ENCODE results near the gene HOXA4. TPM values are rescaled to one million over a fixed set of nuclear protein-coding genes. Genes with fewer than 3 reads are reported as not detected.

HOXA4 gene
- total RNA-seq, 1 donor: not detected

- no peaks in the 10 kb centered on the region for H3K27me3 ChIP-seq (ENCODE audit: insufficient read depth, low read length)
- no peaks in the 10 kb centered on the region for H3K4me1 ChIP-seq (ENCODE audit: insufficient read depth, low read length)
- no peak overlapping the region for H3K4me3 ChIP-seq (ENCODE audit: low read length)
- H3K9me3 ChIP-seq (ENCODE audit: low read depth, low read length): no peaks in the 10 kb centered on the region
Observed at GRCh38 chr7:27115221-27116026, 15.1 kb downstream of the HOXA4 start.

- Histone ChIP-seq H3K9me3 (ENCODE audit: low read depth, low read length) (no peaks in the 10 kb centered on the region), H3K4me3 (ENCODE audit: low read length) (no peak overlapping the region), H3K27me3 (ENCODE audit: insufficient read depth, low read length) (no peaks in the 10 kb centered on the region), H3K4me1 (ENCODE audit: insufficient read depth, low read length) (no peaks in the 10 kb centered on the region)
Observed at GRCh38 chr7:27114881-27115220, 15.7 kb downstream of the HOXA4 start.

- H3K27me3 ChIP-seq (ENCODE audit: insufficient read depth, low read length): no peaks in the 10 kb centered on the region
- no peaks in the 10 kb centered on the region for H3K9me3 ChIP-seq (ENCODE audit: low read depth, low read length)
- H3K4me1 ChIP-seq (ENCODE audit: insufficient read depth, low read length): no peaks in the 10 kb centered on the region
- no peak overlapping the region for H3K4me3 ChIP-seq (ENCODE audit: low read length)
Observed at GRCh38 chr7:27113991-27114769, 16.4 kb downstream of the HOXA4 start.

GRCh38 chr7:27112955-27113949 is 17.3 kb downstream of the HOXA4 start:
- no peaks in the 10 kb centered on the region for H3K4me1 ChIP-seq (ENCODE audit: insufficient read depth, low read length)
- H3K9me3 ChIP-seq (ENCODE audit: low read depth, low read length): no peaks in the 10 kb centered on the region
- H3K4me3 ChIP-seq (ENCODE audit: low read length): no peak overlapping the region
- H3K27me3 ChIP-seq (ENCODE audit: insufficient read depth, low read length): no peaks in the 10 kb centered on the region

DNA sequence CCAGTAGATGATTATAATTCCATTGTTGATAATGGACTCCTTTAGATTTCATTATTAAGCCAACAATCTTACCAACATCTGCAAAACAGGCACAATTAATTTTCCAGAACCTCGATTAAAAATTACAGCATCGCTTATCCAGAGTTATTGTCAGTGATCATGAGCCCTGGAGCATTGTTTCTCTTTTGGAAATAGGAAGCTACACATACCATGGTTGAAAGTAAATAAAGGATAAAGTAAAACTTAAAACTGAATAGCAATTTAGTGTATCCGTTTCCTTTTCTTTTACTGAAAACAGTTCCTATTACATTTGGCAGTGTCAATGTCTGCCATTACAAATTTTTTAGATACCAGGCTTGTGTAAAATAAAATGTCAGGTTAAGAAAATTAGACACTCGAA is 18.2 kb downstream of the HOXA4 start:
- no peaks in the 10 kb centered on the region for H3K4me1 ChIP-seq (ENCODE audit: insufficient read depth, low read length)
- no peaks in the 10 kb centered on the region for H3K9me3 ChIP-seq (ENCODE audit: low read depth, low read length)
- H3K4me3 ChIP-seq (ENCODE audit: low read length): no peak overlapping the region
- no peaks in the 10 kb centered on the region for H3K27me3 ChIP-seq (ENCODE audit: insufficient read depth, low read length)

DNA sequence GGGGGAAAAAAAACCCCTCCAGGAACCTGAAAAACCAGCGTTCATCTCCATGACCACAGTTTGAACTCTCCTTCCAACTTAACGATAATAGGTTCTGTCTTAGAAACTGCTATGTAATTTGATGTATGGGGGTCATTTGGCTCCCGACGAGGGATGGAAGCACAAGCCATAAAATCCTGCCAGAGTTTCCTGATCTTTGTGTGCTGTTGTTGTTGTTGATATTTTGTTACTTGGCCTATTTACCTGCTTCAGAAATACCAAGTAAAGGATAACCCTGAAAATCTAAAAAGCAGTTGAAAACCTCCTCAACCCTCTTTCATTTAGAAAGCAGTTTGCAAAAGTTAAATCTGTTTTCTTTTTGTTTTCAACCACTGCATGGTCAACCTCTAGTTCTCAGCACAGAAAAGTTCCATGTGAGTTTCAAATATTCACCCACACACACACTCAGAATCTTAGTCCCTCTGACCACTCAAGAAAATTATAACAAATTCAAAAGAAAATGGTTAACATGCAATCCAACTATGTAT is 18.7 kb downstream of the HOXA4 start:
- no peaks in the 10 kb centered on the region for H3K4me1 ChIP-seq (ENCODE audit: insufficient read depth, low read length)
- no peaks in the 10 kb centered on the region for H3K9me3 ChIP-seq (ENCODE audit: low read depth, low read length)
- H3K27me3 ChIP-seq (ENCODE audit: insufficient read depth, low read length): no peaks in the 10 kb centered on the region
- no peak overlapping the region for H3K4me3 ChIP-seq (ENCODE audit: low read length)

- Histone ChIP-seq H3K4me3 (ENCODE audit: low read length) (no peak overlapping the region), H3K4me1 (ENCODE audit: insufficient read depth, low read length) (no peaks in the 10 kb centered on the region), H3K27me3 (ENCODE audit: insufficient read depth, low read length) (no peaks in the 10 kb centered on the region), H3K9me3 (ENCODE audit: low read depth, low read length) (no peaks in the 10 kb centered on the region)
Observed at GRCh38 chr7:27111042-27111750, 19.4 kb downstream of the HOXA4 start.

GRCh38 chr7:27110186-27111031 is 20.1 kb downstream of the HOXA4 start:
- peaks cover 5% of the 10 kb centered on the region for H3K27me3 ChIP-seq (ENCODE audit: insufficient read depth, low read length)
- no peak overlapping the region for H3K4me3 ChIP-seq (ENCODE audit: low read length)
- no peaks in the 10 kb centered on the region for H3K4me1 ChIP-seq (ENCODE audit: insufficient read depth, low read length)
- H3K9me3 ChIP-seq (ENCODE audit: low read depth, low read length): no peaks in the 10 kb centered on the region

- Histone ChIP-seq H3K27me3 (ENCODE audit: insufficient read depth, low read length) (peaks cover 13% of the 10 kb centered on the region), H3K4me3 (ENCODE audit: low read length) (no peak overlapping the region), H3K4me1 (ENCODE audit: insufficient read depth, low read length) (no peaks in the 10 kb centered on the region), H3K9me3 (ENCODE audit: low read depth, low read length) (no peaks in the 10 kb centered on the region)
Observed at GRCh38 chr7:27109466-27110185, 20.9 kb downstream of the HOXA4 start.

DNA sequence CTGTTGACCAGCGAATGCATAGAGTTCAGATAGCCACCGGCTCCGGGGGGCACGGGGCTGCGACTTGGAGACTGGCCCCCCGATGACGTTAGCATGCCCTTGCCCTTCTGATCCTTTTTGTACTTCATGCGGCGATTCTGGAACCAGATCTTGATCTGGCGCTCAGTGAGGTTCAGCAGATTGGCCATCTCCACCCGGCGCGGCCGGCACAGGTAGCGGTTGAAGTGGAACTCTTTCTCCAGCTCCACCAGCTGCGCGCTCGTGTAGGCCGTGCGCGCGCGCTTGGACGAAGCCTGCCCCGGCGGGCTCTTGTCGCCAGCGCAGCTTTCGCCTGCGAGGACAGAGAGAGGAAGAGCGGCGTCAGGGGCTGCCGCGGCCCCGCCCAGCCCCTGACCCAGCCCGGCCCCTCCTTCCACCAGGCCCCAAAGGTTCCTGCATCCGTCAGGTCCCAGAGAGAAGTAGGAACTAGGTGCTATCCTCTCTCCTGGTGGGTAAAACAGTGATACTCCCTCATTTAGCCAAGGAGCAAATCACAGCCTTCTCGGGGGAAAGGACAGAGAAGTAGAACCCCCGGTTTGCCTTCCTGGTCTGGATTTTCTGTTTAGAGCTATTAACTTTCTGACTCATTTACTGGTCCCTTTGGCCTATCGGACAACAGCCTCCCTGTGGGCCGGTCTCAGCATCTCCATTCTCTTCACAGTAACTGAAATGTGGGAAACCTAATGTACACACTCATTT is 22.0 kb downstream of the HOXA4 start:
- peaks cover 23% of the 10 kb centered on the region for H3K27me3 ChIP-seq (ENCODE audit: insufficient read depth, low read length)
- H3K9me3 ChIP-seq (ENCODE audit: low read depth, low read length): no peaks in the 10 kb centered on the region
- no peak overlapping the region for H3K4me3 ChIP-seq (ENCODE audit: low read length)
- no peaks in the 10 kb centered on the region for H3K4me1 ChIP-seq (ENCODE audit: insufficient read depth, low read length)

DNA sequence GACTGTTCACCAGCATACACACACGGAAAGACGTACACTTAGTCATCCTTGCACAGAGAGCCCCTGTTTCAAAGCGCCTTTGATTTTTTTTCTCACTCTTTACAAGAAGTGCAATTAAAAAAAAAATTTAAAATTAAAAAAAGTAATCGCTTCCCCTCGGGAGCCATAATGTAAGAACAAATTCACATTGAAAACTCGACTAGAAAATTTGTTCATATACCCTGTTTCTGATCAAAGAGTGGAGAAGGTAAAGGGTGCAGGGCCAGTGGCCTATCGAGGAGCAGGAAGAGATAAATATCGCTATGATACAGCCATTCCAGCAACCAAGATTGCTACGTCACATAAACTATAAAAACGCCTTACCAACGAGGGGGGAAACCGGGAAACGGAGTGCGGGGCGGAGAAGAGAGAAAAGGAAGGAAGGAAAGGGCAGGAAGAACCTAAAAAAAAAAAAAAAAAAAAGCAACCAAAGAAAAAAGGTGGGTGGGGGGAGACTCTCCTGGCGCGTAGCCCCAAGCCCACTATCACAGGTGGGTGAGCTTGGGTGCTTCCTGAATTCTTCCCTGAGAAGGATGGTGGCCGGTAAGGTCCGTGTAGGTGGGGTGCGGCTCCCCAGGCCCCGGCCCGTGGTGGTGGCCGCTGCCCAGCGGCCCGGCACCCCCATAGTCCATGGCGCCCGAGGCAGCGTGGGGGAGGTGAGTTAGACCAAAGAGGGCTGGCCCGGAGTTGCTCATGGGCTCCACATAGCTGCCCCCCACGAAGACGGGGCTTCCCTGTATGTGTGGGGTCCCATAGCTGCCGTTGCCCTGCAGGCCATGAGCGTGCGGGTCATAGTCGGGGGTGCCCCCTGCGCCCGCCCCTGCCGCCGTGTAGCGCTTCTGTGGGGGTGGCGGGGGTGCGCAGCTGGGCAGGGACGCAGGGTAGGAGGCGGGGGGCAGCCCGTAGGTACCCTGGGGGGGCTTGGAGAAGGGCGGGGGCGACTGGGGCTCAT is 22.9 kb downstream of the HOXA4 start:
- Histone ChIP-seq H3K4me3 (ENCODE audit: low read length) (no peak overlapping the region), H3K4me1 (ENCODE audit: insufficient read depth, low read length) (peaks cover 3% of the 10 kb centered on the region), H3K27me3 (ENCODE audit: insufficient read depth, low read length) (peaks cover 32% of the 10 kb centered on the region), H3K9me3 (ENCODE audit: low read depth, low read length) (no peaks in the 10 kb centered on the region)

DNA sequence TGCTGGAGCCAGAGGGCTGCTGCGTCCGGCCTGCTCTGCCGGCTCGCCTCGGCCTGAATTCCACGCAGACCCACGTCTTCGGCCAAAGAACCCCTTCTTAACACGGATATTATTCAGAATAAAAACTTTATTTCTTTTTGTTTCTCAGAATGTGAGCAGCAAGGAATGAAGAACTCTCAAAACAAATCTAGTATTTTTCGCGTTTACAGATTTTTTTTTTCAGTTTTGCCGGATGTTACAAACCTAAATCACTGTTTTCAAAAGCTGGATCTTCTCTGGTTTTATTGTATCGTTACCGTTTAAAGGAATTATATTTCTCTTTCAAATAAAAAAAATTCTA is 23.7 kb downstream of the HOXA4 start:
- no peak overlapping the region for H3K4me3 ChIP-seq (ENCODE audit: low read length)
- H3K9me3 ChIP-seq (ENCODE audit: low read depth, low read length): no peaks in the 10 kb centered on the region
- H3K4me1 ChIP-seq (ENCODE audit: insufficient read depth, low read length): peaks cover 10% of the 10 kb centered on the region
- H3K27me3 ChIP-seq (ENCODE audit: insufficient read depth, low read length): peaks cover 38% of the 10 kb centered on the region

All from mononuclear cell (primary cell).